HG02943 (cell line): Measurements from ENCODE around the gene HEXD.

Experiments used
- ATAC-seq: cut with Tn5 transposase; IDR thresholded peaks from one replicate; pipeline ENCODE4 v1.9.1; 2021; ENCODE audit warnings: mild to moderate bottlenecking, low read depth, moderate library complexity; ENCODE audit not compliant: unreplicated experiment

HEXD gene

DNA sequence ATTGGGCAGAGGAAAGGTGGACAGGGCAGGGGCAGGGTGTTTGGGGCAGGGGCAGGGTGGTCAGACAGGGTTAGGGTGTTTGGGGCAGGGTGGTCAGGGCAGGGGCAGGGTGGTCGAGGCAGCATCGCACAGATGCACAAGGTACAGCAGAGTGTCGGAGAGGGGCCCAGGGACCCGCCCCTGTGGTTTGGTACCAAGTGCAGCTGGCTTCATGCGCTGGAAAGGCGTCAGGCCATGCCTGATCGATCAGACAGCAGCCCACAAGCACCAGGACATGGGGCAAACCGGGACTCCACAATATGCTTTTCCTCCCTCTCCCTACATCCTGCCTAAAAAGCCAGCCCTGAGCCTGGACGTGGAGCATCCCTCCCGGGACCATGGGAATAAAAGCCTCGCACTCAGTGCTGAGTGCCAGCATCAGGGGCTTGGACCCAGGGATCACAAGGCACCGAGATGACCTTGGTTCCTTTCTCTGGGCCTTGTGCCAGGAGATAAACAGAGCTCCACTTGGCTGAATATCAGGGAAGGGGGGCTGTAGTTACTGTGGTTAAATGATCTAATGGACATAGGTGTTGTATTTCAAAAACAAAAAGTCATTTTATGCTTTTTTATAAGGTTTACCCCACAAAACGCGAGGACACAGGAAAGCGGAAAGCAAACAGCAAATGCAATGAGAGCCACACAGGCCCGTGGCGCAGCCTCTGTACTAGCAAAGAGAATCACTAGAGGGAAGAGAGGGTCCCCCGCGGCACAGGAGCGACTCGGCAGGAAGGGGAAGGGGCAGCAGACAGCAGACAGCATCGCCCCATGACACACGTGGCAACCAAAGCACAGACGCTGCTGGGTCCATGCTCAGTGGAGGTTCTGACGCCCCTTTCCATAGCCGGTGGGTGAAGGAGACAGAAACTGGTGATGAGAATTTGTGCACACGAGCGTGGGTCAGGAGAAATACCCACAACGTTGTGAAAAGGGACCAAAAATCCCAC is 5.3 kb upstream of the HEXD start:
- ATAC-seq: no peak

- no peak for ATAC-seq
Observed at GRCh38 chr17:82414548-82415281, 3.4 kb upstream of the HEXD start.

GRCh38 chr17:82415336-82415735 is 2.8 kb upstream of the HEXD start:
- no peak for ATAC-seq

- ATAC-seq: no peak
Observed at GRCh38 chr17:82415786-82416185, 2.4 kb upstream of the HEXD start.

- ATAC-seq: no peak
Observed at GRCh38 chr17:82416264-82416663, 1.9 kb upstream of the HEXD start.

GRCh38 chr17:82416771-82417170 is 1.4 kb upstream of the HEXD start:
- no peak for ATAC-seq

DNA sequence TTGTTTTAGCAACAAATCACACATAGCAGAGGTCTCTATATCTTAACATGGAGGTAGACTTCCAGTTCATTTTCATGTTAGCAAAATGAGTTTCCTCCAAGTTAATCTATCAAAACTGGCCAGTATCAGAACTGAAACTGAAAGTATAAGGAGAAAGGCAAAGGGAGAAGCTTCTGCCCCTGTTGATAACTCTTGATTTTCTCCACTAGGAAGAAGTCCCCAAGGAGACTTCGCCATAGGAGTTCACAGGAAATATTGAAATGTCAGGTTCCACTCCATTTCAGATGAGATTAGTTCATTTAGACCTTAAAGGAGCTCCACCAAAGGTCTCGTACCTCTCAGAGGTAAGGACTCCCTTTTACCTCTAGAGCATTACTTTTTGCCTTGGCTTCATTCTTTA is 1.4 kb downstream of the HEXD start:
- no peak for ATAC-seq

DNA sequence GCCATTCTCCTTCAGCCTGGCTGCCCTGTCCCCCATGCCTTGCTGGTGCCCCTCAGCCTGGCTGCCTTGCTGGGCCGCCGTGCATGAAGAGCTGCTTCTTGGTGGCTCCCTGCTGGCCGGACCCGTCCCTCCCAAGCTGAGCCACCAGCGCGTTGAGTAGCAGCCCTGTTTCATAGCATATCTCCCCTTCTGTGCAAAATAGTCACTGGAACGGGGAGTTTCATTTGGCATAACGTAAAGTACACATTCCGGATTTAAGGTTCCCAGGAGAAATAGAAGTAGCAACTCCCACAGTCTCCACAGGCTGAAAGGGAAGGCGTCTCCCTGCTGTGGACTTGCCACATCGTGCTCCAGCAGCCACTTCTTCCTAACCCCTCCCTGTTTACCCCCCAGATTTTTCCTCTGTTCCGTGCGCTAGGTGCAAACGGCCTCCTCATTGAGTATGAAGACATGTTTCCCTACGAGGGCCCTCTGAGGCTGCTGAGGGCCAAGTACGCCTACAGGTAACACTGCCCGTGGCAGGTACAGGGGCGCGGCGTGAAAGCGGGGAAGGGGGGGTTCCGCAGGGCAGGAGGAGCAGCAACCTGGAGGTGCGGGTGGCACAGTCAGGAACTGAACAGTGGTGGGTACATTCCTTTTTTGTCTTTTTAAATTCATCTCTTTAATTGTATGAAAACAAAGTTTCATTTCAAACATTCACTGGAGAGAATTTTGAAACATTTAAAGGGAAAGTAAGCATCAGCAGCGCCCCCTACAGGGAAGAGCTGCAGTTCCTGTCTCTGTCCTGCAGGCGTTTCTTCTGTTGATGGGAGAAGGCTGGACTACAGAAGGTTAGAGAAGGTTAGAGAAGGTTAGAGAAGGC is 6.1 kb downstream of the HEXD start:
- ATAC-seq: no peak

- no peak for ATAC-seq
Observed at GRCh38 chr17:82424863-82425159, 6.7 kb downstream of the HEXD start.

GRCh38 chr17:82428546-82428945 is 10.4 kb downstream of the HEXD start:
- no peak for ATAC-seq

GRCh38 chr17:82429824-82430223 is 11.7 kb downstream of the HEXD start:
- no peak for ATAC-seq

- ATAC-seq: no peak
Observed at GRCh38 chr17:82432017-82432416, 13.9 kb downstream of the HEXD start.

DNA sequence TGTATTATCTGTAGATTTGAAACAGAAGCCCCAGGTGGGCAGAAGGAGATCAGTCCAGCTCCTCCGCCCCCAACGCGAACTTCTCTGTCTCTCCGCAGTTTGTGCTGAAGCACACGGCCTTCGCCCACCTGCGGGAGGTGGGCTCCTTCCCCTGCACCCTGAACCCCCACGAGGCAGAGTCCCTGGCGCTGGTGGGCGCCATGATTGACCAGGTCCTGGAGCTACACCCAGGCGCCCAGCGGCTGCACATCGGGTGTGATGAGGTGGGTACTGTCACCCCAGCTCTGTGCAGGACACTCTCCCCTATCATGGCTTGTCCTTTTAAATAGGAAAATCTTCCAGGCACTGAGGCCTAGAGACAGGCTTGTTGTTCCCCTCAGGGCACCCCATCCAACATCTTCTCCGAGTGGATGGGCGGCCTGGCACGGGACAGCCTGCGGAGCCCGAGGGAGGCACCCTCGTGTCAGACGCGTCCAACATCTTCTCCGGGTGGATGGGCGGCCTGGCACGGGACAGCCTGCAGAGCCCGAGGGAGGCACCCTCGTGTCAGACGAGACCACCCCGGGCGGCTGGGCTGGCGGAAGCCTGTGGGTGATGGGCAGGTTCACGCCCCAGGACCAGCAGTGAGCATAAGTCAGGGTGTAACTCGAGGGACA is 15.5 kb downstream of the HEXD start:
- peak; percentile 42 for ATAC-seq

DNA sequence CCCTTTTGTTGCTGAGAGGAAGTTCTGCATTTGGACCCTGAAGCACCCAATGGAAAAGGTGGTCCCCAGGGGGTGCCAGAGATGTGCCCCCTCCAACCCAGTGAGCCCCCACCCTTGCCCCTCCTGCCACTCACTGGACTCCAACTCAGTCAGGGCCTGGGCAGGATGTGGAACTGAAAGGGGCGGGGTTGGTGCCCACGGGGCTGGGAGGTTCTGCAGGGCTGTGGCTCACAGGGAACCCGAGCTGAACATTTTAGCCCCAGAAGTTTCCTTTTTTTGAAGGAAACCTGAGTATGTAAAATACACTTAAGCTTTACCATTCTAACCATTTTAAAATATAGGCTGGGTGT is 16.0 kb downstream of the HEXD start:
- ATAC-seq: peak; percentile 60

DNA sequence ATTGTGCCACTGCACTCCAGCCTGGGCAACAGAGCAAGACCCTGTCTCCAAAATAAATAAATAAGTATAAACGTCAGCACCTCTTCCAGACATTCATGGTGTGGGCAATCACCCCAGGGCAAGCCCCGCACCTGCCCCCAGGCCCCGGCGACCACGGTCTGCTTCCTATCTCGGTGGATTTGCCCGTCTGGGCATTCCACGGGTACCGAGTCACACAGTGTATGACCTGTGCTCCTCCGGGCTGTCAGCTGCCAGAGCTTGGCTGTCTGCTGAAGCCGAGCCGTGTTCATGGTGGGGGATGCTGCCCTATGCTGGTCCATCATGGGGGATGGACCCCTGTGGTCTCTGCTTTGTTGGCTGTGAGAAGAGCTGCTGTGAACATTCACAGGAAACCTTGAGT is 17.0 kb downstream of the HEXD start:
- ATAC-seq: no peak

DNA sequence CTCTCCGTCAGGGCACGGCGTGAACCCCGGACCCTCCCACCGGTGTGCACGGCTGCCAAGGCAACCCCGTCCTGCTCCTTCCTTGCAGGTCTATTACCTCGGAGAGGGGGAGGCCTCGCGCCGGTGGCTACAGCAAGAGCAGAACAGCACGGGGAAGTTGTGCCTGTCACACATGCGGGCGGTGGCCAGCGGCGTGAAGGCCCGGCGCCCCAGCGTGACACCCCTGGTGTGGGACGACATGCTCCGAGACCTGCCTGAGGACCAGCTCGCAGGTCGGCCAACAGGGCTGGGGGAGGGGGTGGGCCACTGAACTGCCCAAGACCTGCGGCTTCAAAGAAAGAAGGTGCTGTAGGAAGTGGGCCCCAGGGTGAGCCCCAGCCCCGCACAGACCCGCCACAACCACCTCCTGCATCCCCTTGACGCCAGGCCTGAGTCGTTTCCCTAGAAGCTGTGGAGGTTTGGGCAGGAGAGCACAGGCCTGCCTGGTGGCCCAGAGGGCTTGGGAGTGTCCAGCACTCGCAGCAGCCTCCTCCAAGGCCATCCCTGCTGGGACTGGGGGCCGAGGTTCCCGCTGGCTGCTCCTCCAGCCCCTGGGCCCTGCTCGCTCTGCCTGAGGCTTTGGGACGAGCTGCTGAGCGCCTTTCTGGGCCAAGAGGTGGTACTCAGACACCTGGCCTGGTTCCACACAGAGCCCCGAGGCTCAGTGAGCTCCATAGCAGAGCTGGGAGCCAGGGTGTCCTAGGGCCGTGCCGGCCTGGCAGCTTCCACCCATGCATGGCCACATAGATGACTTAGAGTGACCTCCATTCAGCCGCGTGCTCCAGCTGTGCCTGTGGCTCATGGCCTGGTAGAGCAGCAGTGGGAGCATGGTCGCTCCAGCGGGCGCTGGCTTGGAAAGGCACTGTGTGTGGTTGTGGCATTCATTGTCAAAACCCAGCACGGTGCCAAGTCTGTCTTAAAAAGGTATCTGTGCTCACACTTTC is 17.7 kb downstream of the HEXD start:
- no peak for ATAC-seq

DNA sequence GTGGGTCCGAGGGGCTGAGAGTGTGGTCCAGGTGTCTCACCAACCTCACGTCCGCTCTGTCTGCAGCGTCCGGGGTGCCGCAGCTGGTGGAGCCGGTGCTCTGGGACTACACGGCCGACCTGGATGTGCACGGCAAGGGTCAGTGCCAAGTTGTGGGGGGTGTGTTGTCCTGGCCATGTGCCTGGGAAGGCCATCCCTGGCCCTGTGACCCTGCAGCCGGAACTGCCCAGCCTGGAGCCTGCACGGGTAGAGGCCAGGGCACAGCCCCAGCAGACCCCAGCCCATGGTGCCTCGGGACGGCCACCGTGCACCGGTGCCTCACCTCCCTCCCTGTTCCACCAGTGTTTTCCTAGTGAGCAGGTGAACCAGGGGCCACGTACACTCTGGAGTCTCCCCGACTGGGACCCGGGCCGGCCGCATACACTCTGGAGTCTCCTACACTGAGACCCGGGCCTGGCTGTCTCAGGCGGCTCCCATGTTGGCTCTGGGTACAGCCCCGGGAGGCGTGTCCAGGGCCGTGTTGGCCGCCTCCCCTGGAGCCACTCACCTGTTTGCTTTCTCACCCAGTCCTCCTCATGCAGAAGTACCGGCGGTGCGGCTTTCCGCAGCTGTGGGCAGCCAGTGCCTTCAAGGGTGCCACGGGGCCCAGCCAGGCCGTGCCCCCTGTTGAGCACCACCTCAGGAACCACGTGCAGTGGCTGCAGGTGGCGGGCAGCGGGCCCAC is 18.6 kb downstream of the HEXD start:
- ATAC-seq: no peak

GRCh38 chr17:82437325-82437668 is 19.1 kb downstream of the HEXD start:
- ATAC-seq: no peak
